Stimulated activated CD4-positive, alpha-beta T cell treated with anti-CD3 and anti-CD28 coated beads, TNF-alpha, amount 100 ng/mL, for 48 hours (primary cell): ENCODE data around the gene NPTX1.

Source experiments
- DNase-seq, 3 donors: peaks; one replicate each; pipeline ENCODE4 v3.0.0-alpha.2; 2020; ENCODE audit warnings: low read depth in 3 of 3

Gene NPTX1

DNA sequence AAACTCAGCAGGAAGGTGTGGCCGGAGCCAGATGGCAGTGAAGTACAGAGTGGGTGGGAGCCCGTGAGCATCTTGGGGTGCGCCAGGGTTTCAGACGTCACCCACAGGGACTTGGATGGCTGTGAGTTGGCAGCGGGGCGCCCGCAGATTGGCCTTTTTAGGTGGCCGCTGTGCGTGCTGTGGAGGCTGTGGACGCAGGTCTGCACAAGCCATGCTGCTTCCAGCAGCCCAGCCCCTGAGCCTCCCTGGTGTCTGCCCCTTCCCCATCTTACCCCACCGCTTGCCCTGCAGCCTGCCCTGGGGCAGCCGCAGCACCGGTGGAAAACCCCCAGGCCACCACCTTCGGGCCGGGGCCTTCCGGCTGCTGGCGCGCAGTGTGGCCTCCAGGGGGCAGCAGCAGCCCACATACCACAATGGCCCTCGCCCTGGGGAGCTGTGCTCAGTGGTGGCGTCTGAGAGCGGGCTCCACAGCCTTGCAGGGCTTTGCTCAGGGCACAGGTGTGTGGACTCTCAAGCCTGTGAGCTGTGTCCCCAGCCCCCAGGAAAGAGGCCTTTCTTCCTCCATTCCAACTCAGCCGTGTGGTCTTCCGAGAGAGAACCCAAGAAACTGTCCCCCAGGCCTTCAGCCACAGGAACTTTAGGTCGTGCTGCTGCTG is 49.6 kb downstream of the NPTX1 start:
- peak; percentile 75 to 78 (median 76) for DNase-seq

DNA sequence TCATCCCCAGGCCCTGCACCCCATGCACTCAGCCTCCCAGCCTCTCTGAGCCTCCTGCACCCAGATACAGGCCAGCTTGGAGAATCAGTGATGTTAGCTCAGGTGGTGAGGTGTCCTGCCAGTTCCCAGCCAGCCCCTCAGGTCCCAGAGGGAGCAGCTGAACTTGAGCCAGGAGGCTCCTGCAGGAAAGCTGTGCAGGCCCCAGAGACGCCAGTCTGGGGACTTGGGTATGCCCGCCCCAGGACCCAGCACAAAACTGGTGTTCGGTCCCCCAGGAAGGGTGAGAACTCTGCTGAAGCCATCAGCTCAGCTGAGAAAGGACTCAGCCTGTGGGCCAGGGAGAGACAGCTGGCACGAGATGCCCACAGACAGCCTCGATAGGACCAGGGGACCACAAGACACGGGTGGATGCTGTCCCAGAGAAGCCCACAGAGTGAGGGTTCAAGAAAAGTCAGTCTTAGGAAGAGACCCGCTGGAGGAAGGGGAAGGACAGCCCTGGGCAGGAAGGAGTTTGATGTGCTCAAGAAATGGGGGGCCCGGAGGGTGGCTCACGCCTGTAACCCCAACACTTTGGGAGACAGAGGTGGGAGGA is 50.5 kb downstream of the NPTX1 start:
- DNase-seq, result no peak

DNA sequence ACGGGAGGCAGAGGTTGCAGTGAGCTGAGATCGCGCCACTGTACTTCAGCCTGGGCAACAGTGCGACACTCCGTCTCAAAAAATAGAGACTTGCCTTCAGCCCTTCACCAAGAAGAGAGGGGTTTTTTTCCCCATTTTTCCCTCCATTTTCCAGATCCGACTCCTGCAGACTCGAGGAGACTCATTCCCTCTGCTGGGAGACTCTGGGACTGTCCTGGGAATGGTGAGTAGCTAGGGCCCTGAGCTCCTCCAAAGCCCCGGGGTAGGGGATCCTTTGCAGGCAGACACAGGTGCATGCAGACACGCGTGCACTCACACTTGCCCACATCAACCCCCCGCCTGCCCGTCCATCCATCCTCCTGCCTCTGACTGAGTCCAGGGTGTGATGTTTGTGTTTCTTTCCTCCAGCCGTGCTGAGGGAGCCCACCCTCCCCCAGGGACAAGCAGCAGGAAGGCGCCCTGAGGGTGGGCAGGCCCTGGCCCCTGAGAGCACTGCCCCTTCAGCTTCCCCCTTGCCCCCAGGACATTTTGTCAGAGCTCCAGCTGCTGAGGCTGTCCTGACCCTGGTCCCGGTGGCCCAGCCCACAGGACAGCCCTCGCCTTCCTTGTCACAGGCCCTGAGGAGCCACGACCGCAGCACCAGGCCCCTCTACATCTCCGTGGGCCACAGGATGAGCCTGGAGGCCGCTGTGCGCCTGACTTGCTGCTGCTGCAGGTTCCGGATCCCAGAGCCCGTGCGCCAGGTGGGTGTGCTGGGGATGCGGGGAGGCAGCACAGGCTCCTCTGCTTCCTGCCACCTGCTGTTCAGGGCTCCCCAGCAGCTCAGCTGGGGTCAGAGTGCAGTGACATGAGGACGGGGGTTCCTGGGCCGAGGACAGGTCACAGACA is 51.3 kb downstream of the NPTX1 start:
- no peak for DNase-seq

DNA sequence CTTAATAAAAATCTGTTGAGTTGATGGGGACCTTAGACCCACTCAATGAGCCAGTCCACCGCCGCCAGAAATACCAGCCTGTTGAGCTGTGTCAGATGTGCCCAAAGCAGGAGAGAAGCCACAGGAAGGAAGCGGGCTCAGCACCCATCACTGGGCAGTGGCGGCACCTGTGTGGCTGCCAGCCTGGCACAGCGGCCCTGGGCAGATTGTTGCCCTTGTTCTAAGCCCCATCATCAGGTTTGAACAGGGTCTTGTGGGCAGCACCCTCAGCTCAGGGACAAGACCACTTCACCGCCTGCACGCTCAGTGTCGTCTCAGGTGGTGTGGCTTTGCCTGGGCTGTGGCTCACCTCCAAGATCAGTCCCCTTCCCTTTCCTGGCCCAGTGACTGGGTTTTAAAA is 52.1 kb downstream of the NPTX1 start:
- DNase-seq, result no peak

DNA sequence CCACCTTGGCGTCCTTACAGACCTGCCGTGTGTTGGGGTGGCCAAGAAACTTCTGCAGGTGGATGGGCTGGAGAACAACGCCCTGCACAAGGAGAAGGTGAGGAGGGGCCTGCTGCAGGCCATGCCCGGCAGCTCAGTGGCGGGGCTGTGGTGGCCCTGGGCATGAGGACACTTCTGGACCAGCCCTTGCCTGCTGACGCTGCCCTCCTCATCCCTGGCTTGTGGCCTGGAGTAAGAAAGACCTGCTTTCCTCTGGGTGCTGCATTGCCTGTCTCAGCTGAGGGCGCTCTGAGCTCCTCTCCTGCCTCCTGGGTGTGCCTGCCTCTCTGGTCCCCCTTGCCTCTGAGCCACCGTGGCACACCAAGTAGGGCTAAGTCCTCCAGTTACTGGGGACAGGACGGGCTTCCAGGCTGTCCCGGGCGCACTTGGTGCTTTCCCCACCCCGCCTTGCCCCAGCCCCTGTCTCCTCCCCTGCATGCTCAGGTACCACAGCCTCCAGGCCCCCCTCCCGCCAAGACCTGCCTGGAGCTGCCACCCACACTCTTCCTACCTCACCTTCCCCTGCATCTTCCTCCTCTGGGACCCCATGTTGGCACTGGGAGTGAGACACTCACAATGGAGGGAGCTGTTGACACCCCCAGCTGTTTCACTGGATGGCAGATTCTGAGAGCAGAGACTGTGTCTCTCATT is 52.7 kb downstream of the NPTX1 start:
- DNase-seq, result no peak

DNA sequence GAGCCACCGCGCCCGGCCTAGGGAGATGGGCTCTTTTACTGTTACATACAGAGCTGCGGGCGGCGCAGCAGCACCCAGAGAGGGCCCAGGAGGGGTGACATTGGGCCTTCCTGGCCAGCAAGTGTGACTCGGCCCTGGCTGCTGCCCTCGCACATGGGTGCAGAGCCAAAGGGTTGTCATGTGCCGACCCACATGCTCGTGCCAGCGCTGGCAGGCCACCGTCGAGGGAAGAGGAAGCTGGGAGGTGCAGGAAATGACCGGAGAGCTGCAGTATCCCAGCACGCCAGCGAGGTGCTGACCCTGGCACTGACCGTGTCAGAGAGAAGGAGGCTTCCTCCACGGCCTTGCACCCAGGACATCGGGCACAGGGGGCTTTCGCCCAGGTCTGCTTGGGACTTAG is 53.4 kb downstream of the NPTX1 start:
- no peak for DNase-seq

DNA sequence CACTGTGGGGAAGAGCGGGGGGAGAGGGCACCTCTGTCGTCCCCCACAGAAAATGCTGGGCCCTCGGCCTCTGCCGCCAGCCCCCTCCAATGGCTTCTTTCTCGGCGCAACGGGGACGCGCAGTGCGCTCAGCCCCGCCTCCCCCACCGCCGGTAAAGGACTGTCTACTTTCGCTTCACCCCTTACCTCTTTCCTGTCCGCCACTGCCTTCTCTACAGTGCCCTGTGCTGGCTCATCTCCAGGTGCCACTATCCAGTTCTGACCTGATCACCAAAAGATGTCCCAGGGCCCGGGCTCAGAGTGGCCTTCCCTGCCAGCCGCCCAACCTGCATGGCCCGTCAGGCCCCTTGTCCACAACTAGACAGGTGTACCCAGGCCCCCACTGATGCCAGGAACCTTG is 54.1 kb downstream of the NPTX1 start:
- no peak for DNase-seq

DNA sequence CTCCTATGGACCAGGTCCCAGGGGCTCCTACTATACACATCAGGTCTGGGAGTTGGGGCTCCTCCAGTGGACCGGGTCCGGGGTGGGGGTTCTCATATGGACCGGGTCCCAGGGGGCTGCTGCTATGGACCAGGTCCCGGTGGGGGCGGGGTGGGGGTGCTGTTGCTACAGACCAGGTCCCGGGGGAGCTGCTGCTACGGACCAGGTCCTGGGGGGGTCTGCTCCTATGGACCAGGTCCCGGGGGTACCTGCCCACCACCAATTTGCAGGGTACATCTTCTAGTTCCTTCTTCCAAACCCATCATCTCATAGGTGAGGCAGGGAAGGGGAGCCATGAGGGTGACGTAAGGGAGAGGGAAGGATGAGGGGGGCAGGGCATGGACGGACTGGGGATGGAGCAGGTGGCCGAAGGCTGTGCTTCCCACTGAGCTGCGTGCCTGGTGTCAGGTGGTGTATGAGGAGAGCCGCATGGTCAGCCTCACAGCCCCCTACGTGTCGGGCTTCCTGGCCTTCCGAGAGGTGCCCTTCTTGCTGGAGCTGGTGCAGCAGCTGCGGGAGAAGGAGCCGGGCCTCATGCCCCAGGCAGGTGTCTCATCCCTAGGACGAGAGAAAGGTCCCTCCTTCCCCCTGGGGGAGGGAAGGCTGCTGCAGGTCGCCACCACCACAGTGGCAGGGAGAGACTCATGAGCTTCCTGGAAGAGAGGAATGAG is 54.9 kb downstream of the NPTX1 start:
- DNase-seq, result no peak

DNA sequence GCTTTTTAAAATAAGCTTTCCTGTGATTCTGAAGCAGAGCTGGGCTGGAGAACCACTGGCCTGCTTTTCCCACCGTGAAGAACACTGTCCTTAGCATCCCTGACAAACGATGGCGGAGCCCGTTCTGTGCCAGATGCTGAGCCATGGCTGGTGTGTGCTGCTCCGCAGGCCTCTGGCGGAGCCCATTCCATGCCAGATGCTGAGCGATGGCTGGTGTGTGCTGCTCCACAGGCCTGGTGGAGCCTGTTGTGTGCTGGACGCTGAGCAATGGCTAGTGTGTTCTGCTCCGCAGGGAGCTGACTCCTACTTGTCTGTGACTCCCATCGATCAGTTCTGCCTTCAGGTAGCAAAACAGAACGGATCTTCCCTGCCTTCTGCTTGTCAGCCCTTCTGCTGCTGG is 57.2 kb downstream of the NPTX1 start:
- DNase-seq, result no peak

DNA sequence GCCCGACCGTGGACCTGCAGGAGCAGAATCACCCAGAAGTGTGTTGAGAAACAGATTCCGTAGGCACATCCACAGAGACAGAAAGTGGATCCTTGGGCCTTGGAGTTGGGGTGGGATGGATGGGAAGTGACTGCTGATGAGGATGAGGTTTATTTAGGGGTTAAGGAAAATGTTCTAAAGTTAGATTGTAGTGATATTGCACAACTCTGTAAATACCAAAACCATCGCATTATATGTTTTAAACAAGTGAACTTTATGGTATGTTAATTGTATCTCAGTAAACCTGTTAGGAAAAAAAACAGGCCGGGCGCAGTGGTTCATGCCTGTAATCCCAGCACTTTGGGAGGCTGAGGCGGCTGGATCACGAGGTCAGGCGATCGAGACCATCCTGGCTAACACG is 57.8 kb downstream of the NPTX1 start:
- DNase-seq, result no peak
